HCT116 (cell line): ENCODE results near the gene CDC14B.

ENCODE experiments used
- CEBPB ChIP-seq: IDR thresholded peaks from 2 replicates; pipeline ENCODE4 v1.6.1; 2012; ENCODE audit warnings: low read depth
- EGR1 ChIP-seq: IDR thresholded peaks from 2 replicates; pipeline ENCODE4 v1.6.1; 2012; ENCODE audit warnings: low read depth
- ELF1 ChIP-seq: IDR thresholded peaks from 2 replicates; pipeline ENCODE4 v1.6.1; 2012; ENCODE audit warnings: low read depth, borderline replicate concordance
- EZH2 ChIP-seq: fragments of 200-600 bp; sonication (generic); IDR thresholded peaks from 2 replicates; pipeline ENCODE4 v1.6.1; 2017; ENCODE audit warnings: antibody characterized with exemption, mixed run types
- FOSL1 ChIP-seq: IDR thresholded peaks from 2 replicates; pipeline ENCODE4 v1.6.1; 2012; ENCODE audit warnings: low read depth
- POLR2A ChIP-seq: IDR thresholded peaks from 2 replicates; pipeline ENCODE4 v1.7.0; 2011; ENCODE audit warnings: borderline replicate concordance; ENCODE audit not compliant: insufficient read depth, insufficient read length; ENCODE audit errors: extremely low read depth
- POLR2AphosphoS5 ChIP-seq: IDR thresholded peaks from 2 replicates; pipeline ENCODE4 v1.6.1; 2011; ENCODE audit warnings: mild to moderate bottlenecking, low read depth, low read length, moderate library complexity
- RAD21 ChIP-seq: IDR thresholded peaks from 2 replicates; pipeline ENCODE4 v1.6.1; 2012; ENCODE audit warnings: low read depth, mild to moderate bottlenecking
- SIN3A ChIP-seq: IDR thresholded peaks from 2 replicates; pipeline ENCODE4 v1.6.1; 2012; ENCODE audit warnings: low read depth
- TCF7L2 ChIP-seq: IDR thresholded peaks from 2 replicates; pipeline ENCODE4 v1.7.0; 2011; ENCODE audit warnings: borderline replicate concordance, inconsistent platforms; ENCODE audit not compliant: insufficient read depth, insufficient read length; ENCODE audit errors: extremely low read depth
- ZFX ChIP-seq: fragments of 450-650 bp; IDR thresholded peaks from 2 replicates; pipeline ENCODE4 v1.6.1; 2017
- TF ChIP-seq, protein P1 (sequence below), 3 experiments: fragments of 200-600 bp in 1 of 3; sonication (generic) in 1 of 3; IDR thresholded peaks in 2 of 3; conservative IDR thresholded peaks in 1 of 3; 2 replicates each; pipeline ENCODE4 v1.5.1; 2012 to 2017; ENCODE audit warnings: low read depth in 2 of 3, low read length in 2 of 3, antibody characterized with exemption in 1 of 3, borderline replicate concordance in 1 of 3, control low read depth in 1 of 3, mild to moderate bottlenecking in 1 of 3, mixed read lengths in 1 of 3, mixed run types in 1 of 3, moderate library complexity in 1 of 3; ENCODE audit not compliant: insufficient read depth in 1 of 3
- TF ChIP-seq, protein P2 (sequence below): IDR thresholded peaks from 2 replicates; pipeline ENCODE4 v1.6.1; 2012

DNA sequence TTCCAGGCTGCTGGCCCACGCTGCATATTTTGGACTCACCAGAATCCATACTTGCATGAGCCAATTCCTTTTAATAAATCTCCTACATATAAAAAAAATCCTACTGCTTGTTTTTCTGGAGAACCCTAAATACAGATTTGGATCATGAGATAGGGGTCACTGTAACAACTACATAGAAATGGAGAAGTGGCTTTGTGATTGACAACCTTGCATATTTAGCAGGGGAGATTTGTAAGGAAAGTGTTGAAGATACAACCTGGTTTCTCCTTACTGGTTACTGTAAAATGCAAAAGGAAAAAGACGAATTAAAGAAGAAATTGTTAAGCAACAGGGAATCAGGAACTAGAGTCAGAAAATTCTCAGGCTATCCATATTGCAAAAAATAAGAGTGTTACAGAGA lies 94.9 kb downstream of the CDC14B start:
- TF ChIP-seq CEBPB (no peak), POLR2AphosphoS5 (no peak), SIN3A (no peak), EGR1 (no peak), FOSL1 (no peak), RAD21 (no peak), ELF1 (no peak), POLR2A (no peak), EZH2 (no peak), TCF7L2 (no peak), ZFX (no peak)
- TF ChIP-seq, protein P1, sequence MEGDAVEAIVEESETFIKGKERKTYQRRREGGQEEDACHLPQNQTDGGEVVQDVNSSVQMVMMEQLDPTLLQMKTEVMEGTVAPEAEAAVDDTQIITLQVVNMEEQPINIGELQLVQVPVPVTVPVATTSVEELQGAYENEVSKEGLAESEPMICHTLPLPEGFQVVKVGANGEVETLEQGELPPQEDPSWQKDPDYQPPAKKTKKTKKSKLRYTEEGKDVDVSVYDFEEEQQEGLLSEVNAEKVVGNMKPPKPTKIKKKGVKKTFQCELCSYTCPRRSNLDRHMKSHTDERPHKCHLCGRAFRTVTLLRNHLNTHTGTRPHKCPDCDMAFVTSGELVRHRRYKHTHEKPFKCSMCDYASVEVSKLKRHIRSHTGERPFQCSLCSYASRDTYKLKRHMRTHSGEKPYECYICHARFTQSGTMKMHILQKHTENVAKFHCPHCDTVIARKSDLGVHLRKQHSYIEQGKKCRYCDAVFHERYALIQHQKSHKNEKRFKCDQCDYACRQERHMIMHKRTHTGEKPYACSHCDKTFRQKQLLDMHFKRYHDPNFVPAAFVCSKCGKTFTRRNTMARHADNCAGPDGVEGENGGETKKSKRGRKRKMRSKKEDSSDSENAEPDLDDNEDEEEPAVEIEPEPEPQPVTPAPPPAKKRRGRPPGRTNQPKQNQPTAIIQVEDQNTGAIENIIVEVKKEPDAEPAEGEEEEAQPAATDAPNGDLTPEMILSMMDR (IDR thresholded peaks at IDR 0.05 in 2 of 3, conservative IDR thresholded peaks at IDR 0.05 in 1 of 3; ENCODE audit: borderline replicate concordance in 1 of 3, insufficient read depth in 1 of 3, low read depth in 2 of 3, low read length in 2 of 3): no peak
- TF ChIP-seq, protein P2, sequence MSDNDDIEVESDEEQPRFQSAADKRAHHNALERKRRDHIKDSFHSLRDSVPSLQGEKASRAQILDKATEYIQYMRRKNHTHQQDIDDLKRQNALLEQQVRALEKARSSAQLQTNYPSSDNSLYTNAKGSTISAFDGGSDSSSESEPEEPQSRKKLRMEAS: no peak
